Activated CD8-positive, alpha-beta T cell treated with anti-CD3 and anti-CD28 coated beads for 36 hours (primary cell): ENCODE measurements around the gene ACTRT3. TPM values are rescaled to one million over a fixed set of nuclear protein-coding genes. Genes with fewer than 3 reads are reported as not detected.
"Not testable (repeated sequence)": the region's sequence is repeated elsewhere in the genome, so short reads cannot be mapped to it uniquely, and the experiment has no call there.

Source experiments
- ATAC-seq: fragments of 200-7000 bp; cut with Tn5 transposase; one replicate; pipeline ENCODE4 v1.10.0; 2021; ENCODE audit warnings: mild to moderate bottlenecking, moderate library complexity
- CTCF ChIA-PET: fragments of 350-600 bp; sonication (Branson Sonifier 250); formaldehyde crosslinking; loops from one replicate; lab custom pipeline; 2021; ENCODE audit warnings: antibody characterized with exemption; lab: Charles Lee
- POLR2A ChIA-PET: fragments of 350-600 bp; sonication (Branson Sonifier 250); formaldehyde crosslinking; loops from one replicate; lab custom pipeline; 2021; ENCODE audit warnings: antibody characterized with exemption; lab: Charles Lee
- DNase-seq: peaks from one replicate; pipeline ENCODE4 v3.0.0-alpha.2; 2020
- H3K27ac Mint-ChIP-seq: one replicate; pipeline ENCODE4 v1.8.0; 2021; ENCODE audit warnings: mild to moderate bottlenecking, mixed read lengths
- H3K27me3 Mint-ChIP-seq: one replicate; pipeline ENCODE4 v1.8.0; 2021; ENCODE audit warnings: mixed read lengths
- H3K36me3 Mint-ChIP-seq: one replicate; pipeline ENCODE4 v1.8.0; 2021; ENCODE audit warnings: low read depth, mixed read lengths
- H3K4me1 Mint-ChIP-seq: one replicate; pipeline ENCODE4 v1.8.0; 2021; ENCODE audit warnings: low read depth, mixed read lengths
- H3K4me3 Mint-ChIP-seq: one replicate; pipeline ENCODE4 v1.8.0; 2021; ENCODE audit warnings: mild to moderate bottlenecking, moderate library complexity, mixed read lengths
- H3K9me3 Mint-ChIP-seq: one replicate; pipeline ENCODE4 v1.8.0; 2021; ENCODE audit warnings: mixed read lengths
- CTCF ChIP-seq: fragments of 200-600 bp; IDR thresholded peaks from one replicate; pipeline ENCODE4 v1.8.0; 2022; ENCODE audit warnings: antibody characterized with exemption, mild to moderate bottlenecking
- intact Hi-C: fragments of 100-400 bp; cut with micrococcal nuclease; formaldehyde crosslinking; loops from one replicate; pipeline ENCODE4 v1.10.0; 2022
- total RNA-seq, 2 experiments: library from RNA; stranded (reverse); gene quantifications; one replicate each; pipeline ENCODE4 v1.2.3, GENCODE V29; 2021

Gene ACTRT3
- total RNA-seq, 2 experiments from 2014 or later: 0.14 to 0.54 TPM

GRCh38 chr3:169722724-169723123 lies 46.6 kb downstream of the ACTRT3 start:
- ChIA-PET POLR2A (no interaction called here), CTCF (no interaction called here)
- intact Hi-C loops: no loop called here
- Mint-ChIP-seq H3K27ac (no peak overlapping the region), H3K4me3 (no peak overlapping the region), H3K36me3 (no peaks in the 10 kb centered on the region), H3K4me1 (no peaks in the 10 kb centered on the region), H3K27me3 (peaks cover 27% of the 10 kb centered on the region), H3K9me3 (peaks cover 1% of the 10 kb centered on the region)
- DNase-seq: no peak
- no peak for ATAC-seq
- no peak for TF ChIP-seq CTCF

GRCh38 chr3:169718415-169718814 lies 50.9 kb downstream of the ACTRT3 start:
- H3K27ac Mint-ChIP-seq, intact Hi-C loops, H3K4me1 Mint-ChIP-seq, H3K9me3 Mint-ChIP-seq, ATAC-seq, POLR2A ChIA-PET, CTCF ChIA-PET, DNase-seq, H3K36me3 Mint-ChIP-seq, H3K4me3 Mint-ChIP-seq: not testable (repeated sequence)
- H3K27me3 Mint-ChIP-seq: peaks cover 22% of the 10 kb centered on the region

Other genes with a start within 250 kb of the ACTRT3 start
- gene MECOM, start 105.8 kb downstream of the ACTRT3 start, total RNA-seq: not detected
- gene TERC, start 4.5 kb downstream of the ACTRT3 start, total RNA-seq: 10 to 100 TPM; 21.7 to 29.0 TPM
- 10 to 100 TPM; 13.8 to 14.1 TPM for gene MYNN, start 3.8 kb upstream of the ACTRT3 start, total RNA-seq
- gene LRRIQ4, start 43.3 kb upstream of the ACTRT3 start, total RNA-seq: under 1 TPM in 1 of 2 experiments, not detected in 1; 0.18 TPM
- 1 to 10 TPM; 6.6 to 6.8 TPM for gene LRRC34, start 43.3 kb upstream of the ACTRT3 start, total RNA-seq
- not detected for gene LRRC31, start 100.4 kb upstream of the ACTRT3 start, total RNA-seq
- gene SAMD7, start 142.0 kb upstream of the ACTRT3 start, total RNA-seq: not detected
- gene SEC62, start 197.2 kb upstream of the ACTRT3 start, total RNA-seq: 10 to 100 TPM; 52.5 to 60.2 TPM